SKM-1 treated with dmso at 0.1 percent for 144 hours (cell line): Measurements from ENCODE around the gene PRR3.

Experiments used
- DNase-seq: peaks from one replicate; lab custom pipeline; 2025; ENCODE audit not compliant: unreplicated experiment; lab: John Stamatoyannopoulos, UW

Gene PRR3

DNA sequence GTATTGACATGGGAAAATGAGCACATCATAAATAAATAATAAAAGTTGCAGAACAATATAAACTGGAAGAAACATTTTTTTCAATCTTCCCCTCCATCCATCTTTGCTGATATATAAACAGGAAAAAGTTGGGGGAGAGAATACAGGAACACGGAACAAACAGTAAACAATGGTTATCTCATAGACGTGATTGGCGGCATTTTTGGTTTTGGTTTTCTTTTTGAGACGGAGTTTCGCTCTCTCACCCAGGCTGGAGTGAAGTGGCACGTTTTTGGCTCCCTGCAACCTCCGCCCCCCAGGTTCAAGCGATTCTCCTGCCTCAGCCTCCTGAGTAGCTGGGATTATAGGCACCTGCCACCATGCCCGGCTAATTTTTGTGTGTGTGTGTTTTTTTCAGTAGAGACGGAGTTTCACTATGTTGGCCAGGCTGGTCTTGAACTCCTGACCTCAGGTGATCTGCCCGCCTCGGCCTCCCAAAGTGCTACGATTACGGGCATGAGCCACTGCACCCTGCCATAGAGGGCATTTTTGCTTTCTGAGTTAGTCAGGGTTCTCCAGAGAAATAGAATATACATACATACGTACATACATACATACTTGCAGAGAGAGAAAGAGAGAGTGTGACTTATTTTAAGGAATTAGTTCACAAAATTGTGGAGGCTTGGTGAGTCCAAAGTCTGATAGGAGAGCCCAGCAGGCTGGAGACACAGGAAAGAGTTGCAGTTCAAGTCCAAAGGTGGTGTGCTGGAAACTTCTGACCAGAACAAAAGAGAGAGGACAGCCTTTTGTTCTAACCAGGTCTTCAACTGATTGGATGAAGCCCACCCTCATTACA is 23.4 kb upstream of the PRR3 start:
- no peak for DNase-seq

DNA sequence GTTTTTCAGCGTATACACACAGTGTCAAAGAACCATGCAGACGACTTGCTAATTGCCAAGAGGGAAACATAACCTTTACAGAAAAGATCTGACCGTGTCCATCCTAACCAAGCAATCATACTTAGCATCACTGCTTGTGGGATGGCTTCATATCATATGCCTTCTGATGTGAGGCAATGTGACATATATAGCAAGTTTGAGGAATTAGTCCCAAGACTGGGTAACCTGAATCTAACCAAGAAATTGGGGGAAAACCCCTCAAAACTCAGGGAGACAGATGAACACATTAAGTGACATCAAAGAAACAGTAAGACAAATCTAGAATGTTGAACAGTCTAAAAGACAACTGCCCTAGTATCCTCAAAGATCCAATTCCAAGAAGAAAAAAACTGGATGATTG is 19.2 kb upstream of the PRR3 start:
- no peak for DNase-seq

DNA sequence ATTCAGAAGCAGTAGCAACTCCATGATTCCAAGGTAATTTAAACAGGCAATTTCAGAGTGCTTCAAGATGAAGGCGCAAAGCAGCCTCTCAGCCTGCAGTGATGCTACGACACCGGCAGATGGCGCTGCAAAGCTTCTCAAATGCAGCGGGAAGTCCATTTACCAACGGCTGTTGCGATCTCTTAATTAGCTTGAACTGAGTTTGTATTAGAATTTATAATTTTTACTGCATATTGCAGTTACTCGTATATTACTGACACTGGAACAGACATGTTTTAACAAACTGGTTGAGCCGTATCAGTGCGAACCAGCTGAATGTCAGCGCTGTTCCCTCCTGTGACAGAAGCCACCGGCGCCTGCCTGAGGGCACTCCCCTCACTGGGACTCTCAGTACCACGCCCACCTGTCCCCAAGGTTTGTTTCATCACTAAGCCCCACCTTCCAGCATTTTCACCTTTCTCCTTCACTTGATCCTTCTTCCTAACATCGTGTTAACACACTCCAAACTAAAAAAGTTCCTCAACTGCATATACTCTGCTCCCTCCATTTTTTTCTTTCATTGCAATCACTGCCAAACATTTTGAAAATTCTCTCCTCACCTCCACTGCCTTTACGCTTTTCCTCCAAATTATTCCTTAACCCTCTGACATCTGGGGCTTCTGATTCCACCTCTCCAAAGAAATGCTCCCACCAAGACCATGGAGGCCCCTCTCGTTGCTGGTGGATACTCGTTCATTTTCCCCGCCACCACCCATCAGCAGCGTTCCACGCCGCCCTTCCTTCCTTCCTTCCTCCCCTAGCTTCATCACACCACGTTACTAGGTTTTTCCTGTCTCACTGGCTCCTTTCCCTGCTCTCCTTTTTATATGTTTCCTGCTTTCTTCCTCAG is 15.3 kb upstream of the PRR3 start:
- peak; percentile 70 for DNase-seq

DNA sequence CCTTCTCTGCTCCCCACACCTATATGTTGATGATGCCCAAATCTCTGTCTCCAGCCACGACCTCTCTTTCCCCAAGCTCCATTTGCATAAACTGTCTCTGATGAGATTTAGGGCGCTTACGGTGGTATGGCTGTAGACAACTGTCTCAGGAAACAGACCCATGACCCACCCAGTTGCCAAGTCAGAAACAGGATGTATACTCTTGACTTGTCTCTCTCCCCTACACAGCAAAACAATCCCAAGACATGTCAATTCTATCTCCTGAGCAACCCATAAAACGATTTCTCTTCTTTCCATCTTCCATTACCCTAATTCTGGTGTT is 14.7 kb upstream of the PRR3 start:
- no peak for DNase-seq

DNA sequence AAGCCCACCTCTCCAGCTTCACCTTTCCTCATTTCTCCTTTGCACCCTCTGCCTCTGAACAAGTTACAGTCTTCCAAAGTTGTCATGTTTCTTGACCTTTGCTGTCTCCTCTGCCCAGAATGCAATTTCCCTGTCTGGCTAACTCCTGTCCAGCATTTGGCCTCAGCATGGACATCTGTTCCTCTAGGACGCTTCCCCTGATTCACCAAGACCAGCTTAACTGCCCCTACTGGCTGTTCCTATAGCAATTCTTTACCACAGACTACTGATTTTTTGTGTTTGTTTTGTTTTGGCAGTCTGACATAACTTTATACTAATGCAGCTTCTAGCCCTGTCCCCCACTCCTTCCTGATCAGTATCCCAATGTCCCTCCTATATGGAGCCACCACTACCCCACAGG is 14.2 kb upstream of the PRR3 start:
- DNase-seq, result no peak

DNA sequence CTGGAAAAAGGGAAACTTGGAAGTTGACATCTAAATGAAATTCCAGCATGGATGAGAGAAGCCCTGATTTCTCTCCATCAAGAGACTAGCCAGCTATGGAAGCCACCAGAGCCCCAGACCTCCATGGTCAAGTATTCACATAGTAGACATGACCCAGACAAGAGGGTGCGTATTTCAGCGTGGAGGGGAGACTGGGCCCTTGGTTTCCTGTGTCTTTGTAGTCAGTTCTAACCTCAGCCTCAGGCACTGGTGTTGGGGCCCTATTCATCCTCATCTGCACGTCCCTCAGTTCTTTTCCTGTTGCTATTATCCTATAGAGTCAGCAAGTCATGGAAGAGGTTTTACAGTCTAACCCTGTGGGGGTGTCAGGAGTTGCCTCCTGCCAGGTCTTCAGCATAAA is 13.3 kb upstream of the PRR3 start:
- DNase-seq, result no peak

DNA sequence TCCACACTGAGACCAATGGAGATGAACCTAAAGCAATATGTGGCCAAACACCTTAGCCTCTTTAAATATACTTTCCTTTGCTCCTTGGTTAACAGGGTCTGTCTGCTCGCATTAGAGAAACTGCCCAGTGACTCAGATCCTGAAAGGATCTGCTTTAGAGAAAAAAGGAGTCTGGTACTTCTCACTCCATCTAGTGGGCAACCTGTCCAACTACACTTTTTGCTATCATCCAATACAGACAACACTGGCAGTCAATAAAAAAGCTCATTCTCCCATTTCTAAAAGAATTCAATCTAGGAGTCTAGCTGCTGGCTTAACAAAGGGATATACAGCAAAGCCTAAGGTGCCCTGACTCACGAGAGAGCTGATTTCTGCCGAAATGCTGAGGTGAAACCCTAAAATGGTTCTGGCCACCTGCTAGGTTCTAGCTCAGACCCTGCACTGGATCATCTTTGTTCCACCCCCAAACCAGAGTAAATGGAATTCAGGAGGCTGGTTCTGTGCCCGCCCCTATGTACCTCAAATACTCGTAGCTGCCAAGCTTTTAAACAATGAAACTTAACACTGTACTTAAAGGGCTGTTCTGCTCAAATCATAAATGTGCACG is 12.3 kb upstream of the PRR3 start:
- DNase-seq, result peak; percentile 64

DNA sequence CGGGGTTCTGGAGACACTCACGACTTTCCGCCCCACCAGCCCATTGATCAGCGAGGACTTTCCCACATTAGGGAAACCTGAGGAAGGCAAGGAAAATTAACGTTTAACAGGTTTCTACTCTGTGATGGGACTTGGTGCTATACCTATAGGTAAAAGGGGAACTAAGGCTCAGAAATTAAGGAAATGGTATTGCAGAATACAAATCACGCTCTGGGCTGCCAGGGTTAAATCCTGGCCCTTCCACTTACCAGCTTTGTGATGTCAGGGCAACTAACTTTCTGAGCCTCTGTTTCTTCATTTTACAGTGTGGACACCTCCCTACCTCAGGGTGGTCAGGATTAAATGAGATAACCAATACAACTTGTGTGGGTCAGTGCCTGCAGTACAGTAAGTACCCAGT is 9.6 kb upstream of the PRR3 start:
- peak; percentile 44 for DNase-seq

DNA sequence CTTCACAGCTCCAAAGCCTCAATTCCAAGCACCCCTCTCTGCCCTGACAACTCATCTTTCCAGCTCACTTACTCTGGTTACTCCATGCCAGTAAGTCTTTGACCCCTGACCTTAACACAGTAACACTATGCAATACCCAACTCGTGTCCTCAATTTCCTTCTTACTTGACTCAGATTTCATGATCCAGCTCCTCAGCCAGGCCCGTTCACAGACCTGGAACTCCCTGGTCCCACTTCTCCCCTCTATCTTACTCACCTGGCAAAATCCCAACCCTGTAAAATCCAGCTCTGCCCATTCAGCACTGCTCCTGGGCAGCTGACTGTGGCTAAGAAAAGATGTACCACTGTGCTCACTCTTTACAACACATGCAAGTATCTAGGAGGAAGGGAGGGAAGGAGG is 8.7 kb upstream of the PRR3 start:
- no peak for DNase-seq

DNA sequence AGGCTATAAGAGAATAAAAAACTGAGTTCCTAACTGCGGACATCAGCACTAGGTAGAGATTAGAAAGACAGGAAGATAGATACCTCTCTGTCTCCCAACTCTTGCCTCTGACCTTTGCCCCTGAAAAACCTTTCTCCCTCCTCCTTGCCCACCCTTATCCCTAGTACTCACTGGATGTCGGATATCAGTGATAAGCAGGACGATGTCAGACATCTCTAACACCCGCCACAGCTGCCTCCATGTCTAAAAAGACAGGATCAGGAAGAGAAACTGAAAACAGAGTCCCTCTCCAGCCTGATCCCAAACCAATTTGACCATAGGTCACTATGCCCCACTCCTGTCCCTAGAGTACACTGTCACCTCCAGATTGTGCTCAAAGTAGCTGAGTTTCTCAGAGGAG is 2.7 kb upstream of the PRR3 start:
- DNase-seq, result no peak

DNA sequence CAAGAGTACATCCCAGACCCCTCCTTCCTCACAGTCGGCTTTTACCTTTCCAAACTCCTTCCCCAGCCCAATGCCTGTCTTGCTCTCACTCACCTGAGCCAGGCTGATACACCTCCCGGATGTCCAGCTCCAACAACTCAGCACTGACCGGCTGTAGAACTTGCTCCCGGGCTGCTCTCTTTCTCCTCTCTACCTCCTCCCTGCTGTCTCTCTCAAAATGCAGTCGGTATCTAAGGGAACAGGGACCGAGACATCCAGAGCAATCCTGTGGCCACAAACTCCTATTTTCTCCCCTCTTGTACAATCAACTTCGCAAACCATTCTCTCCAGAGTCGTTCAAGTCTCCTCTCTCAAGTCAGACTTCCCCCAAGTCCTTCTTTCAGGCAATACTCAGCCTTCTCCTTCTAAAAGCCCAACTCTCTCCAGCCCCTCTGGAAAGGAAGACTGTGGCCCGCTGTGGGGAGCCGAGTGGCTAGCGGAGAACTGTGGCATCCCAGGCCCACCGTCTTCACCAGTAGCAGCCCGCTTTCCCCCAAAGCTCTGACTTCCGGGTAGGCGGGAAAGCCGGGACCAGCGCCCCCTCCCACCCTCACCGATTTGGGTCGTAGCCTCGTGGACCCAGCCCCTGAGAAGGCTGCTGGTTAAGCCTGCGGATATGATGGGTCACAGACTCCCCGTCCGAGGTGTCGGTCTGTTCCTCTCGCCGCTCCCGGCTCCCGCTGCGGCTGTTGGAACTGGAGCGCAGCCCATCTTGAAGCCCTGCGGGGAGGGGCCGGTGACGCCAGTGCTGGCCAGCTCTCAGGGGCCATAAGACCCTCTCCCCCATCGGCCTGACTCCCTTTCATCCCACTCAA is 1.9 kb upstream of the PRR3 start:
- DNase-seq, result no peak

DNA sequence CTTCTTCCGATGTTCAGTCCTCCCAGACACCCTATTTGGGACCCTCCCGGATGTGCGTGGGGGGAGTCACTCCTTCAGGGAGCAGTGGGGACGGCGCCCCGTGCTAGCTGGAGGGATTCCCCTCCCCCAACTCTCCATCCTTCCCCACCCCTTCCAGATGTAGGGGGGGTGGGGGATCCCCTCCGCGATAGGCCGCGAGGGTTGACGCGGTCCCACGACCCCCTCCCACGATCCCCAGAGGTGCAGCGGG is 1.4 kb upstream of the PRR3 start:
- DNase-seq, result no peak

DNA sequence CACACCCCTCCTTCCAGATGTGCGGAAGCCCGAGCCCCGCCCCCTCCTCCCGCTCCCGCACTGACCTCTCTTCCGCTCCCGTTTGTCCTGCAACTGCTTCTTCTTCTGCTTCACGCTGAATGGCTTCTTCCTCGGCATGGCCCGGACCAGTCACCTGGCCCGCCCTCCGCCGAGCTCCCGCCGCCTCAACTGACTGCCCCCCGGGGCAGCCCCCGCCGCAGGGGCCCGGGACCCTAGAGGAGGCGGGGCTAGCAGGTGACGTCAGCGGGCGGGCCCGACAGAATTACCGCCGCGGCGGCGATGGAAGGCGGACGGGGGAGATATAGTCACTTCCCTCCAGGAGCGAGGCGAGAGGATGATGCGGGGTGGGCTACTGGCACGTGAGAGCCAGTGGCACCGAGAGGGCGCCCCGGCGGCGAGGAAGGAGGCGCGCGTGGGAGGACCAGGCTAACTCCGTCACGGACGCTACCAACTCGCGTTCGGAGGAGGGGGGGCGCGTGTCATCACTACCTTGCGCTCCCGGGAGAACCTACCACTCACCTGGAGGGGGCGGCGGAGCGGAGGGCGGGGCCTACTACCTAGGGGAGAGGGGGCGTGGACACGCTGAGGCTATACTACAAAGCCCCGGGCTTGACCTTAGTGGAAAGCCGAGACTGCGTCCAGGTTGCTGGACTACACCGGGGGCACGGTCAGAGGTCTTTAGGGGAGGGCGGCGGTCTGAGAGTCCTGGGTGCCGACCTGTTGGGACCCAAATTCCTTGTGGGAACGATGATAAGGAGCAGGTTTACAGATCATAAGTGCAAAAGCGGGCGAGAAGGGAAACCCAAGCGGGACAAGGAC is 809 bp upstream of the PRR3 start, which contains the start of gene GNL1:
Gene GNL1 (minus strand): TSS at position 424 of the 840 bp plus-strand sequence. CDS start 286 bp downstream, at position 138.
- peak; percentile 88 for DNase-seq

DNA sequence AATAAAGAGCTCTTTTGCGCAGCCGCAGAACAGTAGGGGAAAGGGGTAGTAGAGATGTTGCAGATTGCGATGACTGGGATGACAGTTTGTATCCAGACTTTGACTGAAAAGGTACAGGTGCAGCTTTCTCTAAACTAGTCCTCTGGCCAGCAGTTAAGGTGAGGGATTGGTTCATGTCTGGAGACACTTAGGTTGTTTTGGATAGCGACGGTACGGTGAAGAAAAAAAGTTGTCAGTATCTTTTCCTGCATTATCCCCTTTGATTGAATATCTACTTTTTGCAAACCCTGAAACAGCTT is 537 bp downstream of the PRR3 start:
- peak; percentile 58 for DNase-seq

DNA sequence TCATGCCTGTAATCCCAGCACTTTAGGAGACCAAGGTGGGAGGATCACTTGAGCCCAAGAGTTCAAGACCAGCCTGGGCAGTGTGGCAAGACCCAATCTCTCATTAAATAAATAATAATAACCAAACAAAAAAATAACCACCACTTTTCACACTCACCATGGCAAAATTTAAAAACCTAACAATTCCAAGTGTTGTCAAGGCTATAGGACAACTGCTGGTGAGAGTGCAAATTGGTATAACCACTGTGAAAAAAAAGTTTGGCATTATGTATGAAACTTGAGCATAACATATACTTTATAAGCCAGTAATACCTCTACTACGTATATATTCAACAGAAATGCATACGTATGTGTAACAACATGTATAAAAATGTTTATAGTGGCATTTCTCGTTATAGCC is 3.8 kb downstream of the PRR3 start:
- no peak for DNase-seq

DNA sequence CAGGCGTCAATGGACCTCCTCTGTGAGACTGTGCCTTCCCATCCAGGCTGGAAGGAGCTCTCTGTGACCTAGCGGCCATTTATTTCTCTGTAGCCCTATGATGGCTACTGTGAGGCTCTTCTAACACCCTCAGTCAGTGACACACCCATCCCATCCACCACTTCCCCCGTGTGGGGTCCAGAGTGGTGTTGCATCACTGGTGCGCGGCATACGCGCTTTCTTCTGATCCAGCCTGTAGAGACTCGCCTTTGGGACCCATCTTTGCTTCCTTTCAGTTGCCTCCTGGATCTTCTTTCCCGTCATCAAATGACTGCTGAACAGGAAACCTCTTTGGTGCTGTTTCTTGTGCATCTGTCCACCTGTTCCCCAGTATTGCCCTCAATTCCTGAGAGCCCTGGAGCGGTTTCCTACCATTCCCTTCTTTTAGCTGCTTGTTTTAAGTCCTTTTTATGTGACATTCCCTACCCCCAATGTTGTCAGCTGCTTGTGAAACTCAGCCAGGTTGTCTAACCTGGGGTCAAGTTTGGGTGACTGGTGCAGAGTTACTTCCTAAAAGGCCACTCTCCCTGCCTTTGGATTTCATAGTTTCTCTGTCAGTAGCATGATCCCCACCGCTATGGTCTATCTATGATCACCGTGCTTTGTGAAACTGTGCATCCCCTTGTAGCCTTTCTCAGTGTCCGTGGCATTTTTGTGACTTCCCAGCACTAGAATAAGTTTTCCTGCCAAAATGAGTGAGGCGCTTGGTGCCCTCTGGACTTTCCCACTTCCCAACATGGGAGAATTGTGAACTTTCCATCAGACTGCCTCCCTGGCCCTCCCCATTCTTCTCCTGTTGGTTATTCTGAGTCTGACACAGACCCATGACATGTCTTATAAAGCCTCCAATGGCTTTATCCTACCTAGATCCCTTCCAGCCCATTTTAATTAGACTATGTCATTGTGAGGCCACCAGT is 5.7 kb downstream of the PRR3 start:
- no peak for DNase-seq

DNA sequence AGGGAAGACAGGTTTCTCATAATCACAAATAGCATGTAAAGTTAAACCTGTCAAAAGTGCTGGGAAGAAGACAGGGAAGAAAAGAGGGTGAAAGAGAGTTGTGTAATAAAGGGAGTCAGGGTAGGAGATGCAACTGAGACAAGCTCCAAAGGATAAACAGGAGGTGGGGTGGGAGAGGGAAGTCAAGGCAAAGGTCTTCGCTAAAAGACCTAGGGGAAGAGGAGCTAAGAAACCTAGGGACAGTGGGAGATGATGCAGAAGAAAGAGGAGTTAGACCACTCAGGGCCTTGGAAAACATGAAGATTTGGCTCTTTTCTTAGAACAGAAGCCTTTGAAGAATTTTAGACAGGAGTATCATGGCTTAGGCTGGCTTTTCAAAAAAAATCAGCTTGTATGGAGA is 7.0 kb downstream of the PRR3 start:
- no peak for DNase-seq

DNA sequence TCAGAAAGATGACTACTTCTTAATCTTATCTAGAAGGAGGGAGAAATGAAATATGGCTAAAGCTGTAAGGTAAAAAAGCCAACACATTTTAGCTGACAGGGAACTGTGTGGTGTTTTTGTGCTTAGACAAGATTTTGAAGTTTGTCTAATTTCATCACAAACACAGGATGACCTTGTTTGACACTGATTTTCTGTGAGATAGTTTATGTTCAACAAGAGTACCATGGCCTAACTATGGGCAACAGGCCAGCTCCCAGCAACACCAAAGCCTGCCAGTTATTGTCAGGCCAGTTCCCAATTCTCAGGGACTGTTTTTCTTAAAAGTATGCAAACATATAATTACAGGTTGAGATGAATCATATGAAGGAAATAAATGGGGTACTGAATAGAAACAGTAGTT is 8.7 kb downstream of the PRR3 start:
- no peak for DNase-seq

DNA sequence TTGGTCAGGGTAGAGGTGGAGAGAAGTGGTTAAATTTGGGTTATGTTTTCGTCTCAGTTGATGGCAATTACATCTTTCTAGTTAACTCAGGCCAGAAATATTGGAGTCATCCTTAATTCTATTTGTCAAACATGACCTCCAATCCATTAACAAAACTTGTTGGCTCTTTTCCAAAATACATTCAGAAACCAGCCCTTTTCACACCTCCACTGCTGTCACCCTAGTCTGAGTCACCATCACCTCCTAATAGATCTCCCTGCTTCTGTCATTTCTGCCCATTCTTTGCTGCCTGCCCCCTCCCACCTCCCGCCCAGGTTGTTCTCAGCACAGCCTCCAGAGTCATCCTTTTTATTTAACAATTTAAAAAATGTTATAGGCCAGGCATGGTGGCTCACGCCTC is 11.2 kb downstream of the PRR3 start:
- no peak for DNase-seq
